GM10248 (cell line): ENCODE measurements around the gene NR2E3.
"Not testable (repeated sequence)": the region's sequence is repeated elsewhere in the genome, so short reads cannot be mapped to it uniquely, and the experiment has no call there.

Source experiments
- CTCF ChIA-PET: fragments of 300-600 bp; sonication (Branson Sonifier 250); formaldehyde crosslinking; extraction: SDS; loops from one replicate; lab custom pipeline; 2021; ENCODE audit warnings: antibody characterized with exemption; lab: Yijun Ruan, JAX
- POLR2A ChIA-PET: fragments of 350-650 bp; sonication (Branson Sonifier 250); formaldehyde crosslinking; extraction: SDS; loops from one replicate; lab custom pipeline; 2020; ENCODE audit warnings: antibody characterized with exemption; lab: Yijun Ruan, JAX
- DNase-seq: peaks from one replicate; pipeline ENCODE4 v3.0.0; 2012; ENCODE audit errors: extremely low spot score
- TF ChIP-seq, protein P1 (sequence below): IDR thresholded peaks from 2 replicates; pipeline ENCODE4 v1.5.1; 2012; ENCODE audit warnings: mild to moderate bottlenecking, low read depth; ENCODE audit errors: extremely low read depth, missing control alignments, control extremely low read depth

The NR2E3 gene

DNA sequence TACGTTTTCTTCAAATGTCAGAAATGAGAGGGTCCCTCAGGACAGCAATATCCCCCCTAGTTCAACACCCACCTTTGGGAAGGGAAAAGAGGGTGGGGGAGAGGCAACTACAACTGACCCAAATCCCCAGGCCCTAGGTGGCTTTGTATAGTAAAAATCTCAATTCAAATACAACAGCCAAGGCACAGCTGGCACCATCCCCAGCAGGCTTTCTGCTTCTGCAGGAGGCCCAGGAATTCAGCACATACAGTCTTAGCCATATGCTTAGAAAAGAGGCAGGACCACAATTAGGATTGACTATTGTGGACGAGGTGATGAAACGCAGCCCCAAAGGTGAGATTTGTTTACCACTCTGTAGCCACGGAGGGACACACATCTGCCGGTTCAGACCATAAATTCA is 15.8 kb downstream of the NR2E3 start:
- TF ChIP-seq, protein P1, sequence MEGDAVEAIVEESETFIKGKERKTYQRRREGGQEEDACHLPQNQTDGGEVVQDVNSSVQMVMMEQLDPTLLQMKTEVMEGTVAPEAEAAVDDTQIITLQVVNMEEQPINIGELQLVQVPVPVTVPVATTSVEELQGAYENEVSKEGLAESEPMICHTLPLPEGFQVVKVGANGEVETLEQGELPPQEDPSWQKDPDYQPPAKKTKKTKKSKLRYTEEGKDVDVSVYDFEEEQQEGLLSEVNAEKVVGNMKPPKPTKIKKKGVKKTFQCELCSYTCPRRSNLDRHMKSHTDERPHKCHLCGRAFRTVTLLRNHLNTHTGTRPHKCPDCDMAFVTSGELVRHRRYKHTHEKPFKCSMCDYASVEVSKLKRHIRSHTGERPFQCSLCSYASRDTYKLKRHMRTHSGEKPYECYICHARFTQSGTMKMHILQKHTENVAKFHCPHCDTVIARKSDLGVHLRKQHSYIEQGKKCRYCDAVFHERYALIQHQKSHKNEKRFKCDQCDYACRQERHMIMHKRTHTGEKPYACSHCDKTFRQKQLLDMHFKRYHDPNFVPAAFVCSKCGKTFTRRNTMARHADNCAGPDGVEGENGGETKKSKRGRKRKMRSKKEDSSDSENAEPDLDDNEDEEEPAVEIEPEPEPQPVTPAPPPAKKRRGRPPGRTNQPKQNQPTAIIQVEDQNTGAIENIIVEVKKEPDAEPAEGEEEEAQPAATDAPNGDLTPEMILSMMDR, result no peak
- ChIA-PET POLR2A (no interaction called here), CTCF (interaction anchor here (0.8 to 1.0 kb wide), 2 partner anchors 11 to 82 kb away, joined by 4 read pairs; no protein-coding TSS in a partner anchor)
- no peak for DNase-seq

DNA sequence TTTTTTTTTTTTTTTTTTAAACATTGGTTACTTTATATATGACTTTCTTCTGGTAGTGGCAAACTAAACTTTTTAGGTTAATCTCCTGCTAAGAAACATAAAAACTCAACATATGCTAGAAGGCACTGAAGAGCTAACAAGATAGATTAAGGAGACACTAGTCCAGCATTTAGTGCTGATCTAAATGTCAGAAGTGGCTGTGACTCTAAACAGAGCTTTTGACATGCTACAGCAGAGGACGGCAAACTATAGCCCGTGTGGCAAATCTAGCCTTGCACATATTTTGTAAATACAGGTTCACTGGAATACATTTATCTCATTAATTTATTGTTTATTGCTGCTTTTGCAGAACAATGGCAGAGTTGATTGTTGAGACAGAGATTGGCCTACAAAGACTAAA is 20.6 kb downstream of the NR2E3 start:
- ChIA-PET POLR2A (no interaction called here), CTCF (no interaction called here)
- TF ChIP-seq, protein P1, result no peak
- DNase-seq, result no peak

DNA sequence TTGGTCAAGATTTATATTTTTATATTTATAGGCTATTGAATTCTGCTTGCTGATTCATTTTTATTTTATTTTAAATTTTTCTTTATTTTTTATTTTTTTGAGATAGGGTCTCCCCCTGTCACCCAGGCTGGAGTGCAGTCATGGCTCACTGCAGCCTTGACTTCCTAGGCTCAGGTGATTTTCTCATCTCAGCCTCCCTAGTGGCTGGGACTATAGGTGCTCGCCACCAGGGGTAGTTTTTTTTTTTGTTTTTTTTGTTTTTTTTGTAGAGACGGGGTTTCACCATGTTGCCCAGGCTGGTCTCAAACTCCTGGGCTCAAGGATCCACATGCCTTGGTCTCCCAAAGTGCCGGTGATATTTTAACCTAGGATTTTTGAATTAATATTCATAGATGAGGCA is 31.2 kb downstream of the NR2E3 start:
- ChIA-PET POLR2A (no interaction called here), CTCF (interaction anchor here (1.8 kb wide), 1 partner anchor 13 kb away, joined by 3 read pairs; no protein-coding TSS in a partner anchor)
- TF ChIP-seq, protein P1, result no peak
- DNase-seq, result no peak

DNA sequence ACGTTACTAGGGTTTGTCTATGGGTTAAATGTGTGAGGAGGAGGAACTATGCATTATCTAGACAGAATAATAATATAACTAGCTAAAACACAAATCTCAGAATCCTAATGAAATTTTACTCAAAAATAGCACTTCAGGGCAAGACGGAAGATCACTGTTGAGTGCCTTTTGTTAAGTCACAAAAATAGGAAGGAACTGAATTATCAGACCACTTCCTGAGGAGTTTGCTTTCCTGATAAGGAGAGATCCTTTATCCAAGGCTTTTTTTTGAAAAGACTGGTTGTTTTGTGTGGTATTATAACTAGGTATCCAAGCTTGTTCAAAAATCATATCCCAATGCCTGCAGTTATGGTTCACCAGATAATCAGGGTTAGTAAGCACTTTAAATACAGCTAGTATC is 34.6 kb downstream of the NR2E3 start:
- TF ChIP-seq, protein P1, result no peak

DNA sequence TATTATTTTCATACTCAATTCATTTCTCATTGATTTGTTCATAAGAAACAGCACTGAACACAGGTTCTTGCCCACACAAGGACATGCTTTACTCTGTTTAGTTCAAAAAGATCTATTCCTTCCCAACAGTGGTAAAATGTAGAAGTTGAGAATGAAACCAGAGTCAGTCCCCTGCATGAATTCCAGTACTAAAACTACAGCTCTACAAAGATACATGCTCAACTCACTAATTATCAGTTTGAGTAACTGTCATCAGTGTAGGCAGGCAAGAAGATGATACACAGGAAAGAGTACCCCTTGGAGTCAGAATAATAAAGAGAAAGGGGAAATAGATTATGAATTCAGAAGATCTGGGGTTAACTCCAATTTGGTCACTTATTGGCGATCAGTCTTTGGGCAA is 43.2 kb downstream of the NR2E3 start:
- TF ChIP-seq, protein P1, result no peak
- ChIA-PET POLR2A (no interaction called here), CTCF (interaction anchor here (1.6 to 1.7 kb wide), 2 partner anchors 9 to 24 kb away, joined by 4 to 6 read pairs; no protein-coding TSS in a partner anchor)
- DNase-seq, result no peak

More for the DNA sequence above, 34.6 kb downstream of the NR2E3 start:
- ChIA-PET POLR2A (no interaction called here), CTCF (no interaction called here)
- no peak for DNase-seq

DNA sequence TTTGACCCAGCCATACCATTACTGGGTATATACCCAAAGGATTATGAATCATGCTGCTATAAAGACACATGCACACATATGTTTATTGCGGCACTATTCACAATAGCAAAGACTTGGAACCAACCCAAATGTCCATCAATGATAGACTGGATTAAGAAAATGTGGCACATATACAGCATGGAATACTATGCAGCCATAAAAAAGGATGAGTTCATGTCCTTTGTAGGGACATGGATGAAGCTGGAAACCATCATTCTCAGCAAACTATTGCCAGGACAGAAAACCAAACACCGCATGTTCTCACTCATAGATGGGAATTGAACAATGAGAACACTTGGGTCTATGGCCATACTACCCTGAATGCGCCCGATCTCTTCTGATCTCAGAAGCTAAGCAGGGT is 47.9 kb downstream of the NR2E3 start:
- CTCF ChIA-PET, POLR2A ChIA-PET, DNase-seq: not testable (repeated sequence)
